Measurements from ENCODE around the gene RHOT1.

Gene RHOT1

DNA sequence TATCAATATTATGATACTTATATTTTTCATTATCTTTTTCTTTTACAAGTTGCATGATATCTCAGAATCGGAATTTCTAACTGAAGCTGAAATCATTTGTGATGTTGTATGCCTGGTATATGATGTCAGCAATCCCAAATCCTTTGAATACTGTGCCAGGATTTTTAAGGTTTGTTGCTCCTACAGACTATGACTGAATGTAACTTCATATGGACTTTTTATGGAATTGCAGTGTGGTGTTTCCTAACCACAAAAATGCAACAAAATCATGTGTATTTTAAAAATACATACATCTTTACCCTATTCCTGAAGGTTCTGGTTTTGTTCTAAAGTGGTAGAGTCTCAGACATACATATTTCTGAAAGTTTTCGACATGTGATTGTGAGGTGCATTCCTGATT lies 64.6 kb downstream of the RHOT1 start:
- CTCF ChIA-PET = interaction anchor here (0.9 kb wide), 1 partner anchor 9 kb away, joined by 3 read pairs; no protein-coding TSS in a partner anchor
- POLR2A ChIA-PET = interaction anchor here (0.5 kb wide), 1 partner anchor 193 kb away, joined by 3 read pairs; no protein-coding TSS in a partner anchor
- TF ChIP-seq CTCF (IDR thresholded peaks at IDR 0.05; ENCODE audit: insufficient read depth, low read length, missing control alignments) = no peak

DNA sequence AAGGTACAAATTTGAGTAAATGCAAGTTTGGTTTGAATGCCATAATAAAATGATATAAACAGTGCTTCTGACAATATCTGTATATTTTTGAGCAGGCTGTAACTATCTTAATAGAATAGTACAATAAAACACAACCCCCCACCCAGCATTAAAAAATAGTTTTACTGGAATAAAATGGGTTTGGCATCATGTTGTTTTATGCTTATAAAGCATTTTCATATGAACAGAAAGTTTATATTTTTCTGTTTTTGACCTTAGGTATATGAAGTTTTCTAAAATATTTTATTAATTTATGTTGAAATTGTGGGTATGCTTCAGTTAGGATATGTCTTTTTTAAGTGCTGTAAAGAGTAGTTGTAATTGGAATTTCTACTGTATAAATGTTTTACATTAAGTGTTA lies 66.1 kb downstream of the RHOT1 start:
- POLR2A ChIA-PET = no interaction called here
- no peak for DNase-seq (ENCODE audit: low read depth, low spot score)
- TF ChIP-seq CTCF (IDR thresholded peaks at IDR 0.05; ENCODE audit: insufficient read depth, low read length, missing control alignments) = no peak
- H3K4me3 ChIP-seq (ENCODE audit: low read depth, low read length) = no peak overlapping the region
- CTCF ChIA-PET = no interaction called here

More for the DNA sequence above, 64.6 kb downstream of the RHOT1 start:
- no peak overlapping the region for H3K4me3 ChIP-seq (ENCODE audit: low read depth, low read length)
- DNase-seq (ENCODE audit: low read depth, low spot score) = peak; percentile 45

DNA sequence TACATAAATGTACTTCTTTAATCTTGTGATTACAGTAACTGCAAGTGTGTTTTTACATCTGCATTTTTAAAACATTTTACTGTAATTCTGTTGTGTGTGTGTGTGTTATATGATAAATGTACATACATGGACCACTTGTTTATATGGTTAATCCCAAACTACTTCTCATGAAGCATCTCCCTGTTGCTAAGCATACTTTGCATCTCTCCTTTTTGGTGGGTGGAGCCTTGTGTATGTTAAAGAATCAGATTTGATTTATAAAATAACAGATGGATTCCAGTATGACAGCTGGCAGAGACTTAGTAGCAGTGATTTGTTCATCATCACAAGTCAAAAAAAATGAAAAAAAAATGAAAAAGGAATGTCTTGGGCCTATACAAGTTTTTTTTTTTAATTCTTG lies 67.3 kb downstream of the RHOT1 start:
- TF ChIP-seq CTCF (IDR thresholded peaks at IDR 0.05; ENCODE audit: insufficient read depth, low read length, missing control alignments) = no peak

GRCh38 chr17:32211671-32212070 lies 69.4 kb downstream of the RHOT1 start:
- no peak for TF ChIP-seq CTCF (IDR thresholded peaks at IDR 0.05; ENCODE audit: insufficient read depth, low read length, missing control alignments)
- DNase-seq (ENCODE audit: low read depth, low spot score) = no peak
- ChIA-PET CTCF (no interaction called here), POLR2A (no interaction called here)
- H3K4me3 ChIP-seq (ENCODE audit: low read depth, low read length) = no peak overlapping the region

More for the DNA sequence above, 67.3 kb downstream of the RHOT1 start:
- CTCF ChIA-PET = interaction anchor here (1.9 kb wide), 1 partner anchor 12 kb away, joined by 6 read pairs; no protein-coding TSS in a partner anchor
- POLR2A ChIA-PET = no interaction called here
- no peak overlapping the region for H3K4me3 ChIP-seq (ENCODE audit: low read depth, low read length)
- DNase-seq (ENCODE audit: low read depth, low spot score) = no peak

DNA sequence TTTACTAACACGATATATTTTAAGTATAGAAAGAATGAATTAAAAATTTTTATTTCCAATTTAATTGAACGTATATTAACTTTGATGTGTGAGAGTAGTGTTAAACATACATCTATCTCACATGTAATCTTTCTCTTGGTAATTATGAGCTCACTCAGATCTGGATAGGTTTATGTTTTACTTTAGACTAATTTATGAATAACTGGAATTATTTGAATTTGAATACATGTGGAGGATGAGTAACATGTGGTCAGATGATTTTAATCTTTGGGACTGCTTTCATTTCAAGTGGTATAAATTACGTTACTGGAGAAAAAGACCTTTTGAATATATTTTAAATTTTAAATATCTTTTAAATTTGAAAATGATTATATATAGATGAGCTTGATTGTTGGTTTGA lies 73.4 kb downstream of the RHOT1 start:
- ChIA-PET CTCF (interaction anchor here (1.0 kb wide), 1 partner anchor 9 kb away, joined by 3 read pairs; no protein-coding TSS in a partner anchor), POLR2A (no interaction called here)
- no peak for TF ChIP-seq CTCF (IDR thresholded peaks at IDR 0.05; ENCODE audit: insufficient read depth, low read length, missing control alignments)
- DNase-seq (ENCODE audit: low read depth, low spot score) = no peak
- no peak overlapping the region for H3K4me3 ChIP-seq (ENCODE audit: low read depth, low read length)

- no peak overlapping the region for H3K4me3 ChIP-seq (ENCODE audit: low read depth, low read length)
- no peak for DNase-seq (ENCODE audit: low read depth, low spot score)
- ChIA-PET POLR2A (no interaction called here), CTCF (interaction anchor here (0.6 to 1.7 kb wide), 2 partner anchors 12 to 66 kb away, joined by 3 to 6 read pairs; no protein-coding TSS in a partner anchor)
- TF ChIP-seq CTCF (IDR thresholded peaks at IDR 0.05; ENCODE audit: insufficient read depth, low read length, missing control alignments) = no peak
Measured at GRCh38 chr17:32222621-32223020, 80.3 kb downstream of the RHOT1 start.

Data from AG04449 (cell line).